ENCODE results near the gene CCDC198.

CCDC198 gene, protein sequence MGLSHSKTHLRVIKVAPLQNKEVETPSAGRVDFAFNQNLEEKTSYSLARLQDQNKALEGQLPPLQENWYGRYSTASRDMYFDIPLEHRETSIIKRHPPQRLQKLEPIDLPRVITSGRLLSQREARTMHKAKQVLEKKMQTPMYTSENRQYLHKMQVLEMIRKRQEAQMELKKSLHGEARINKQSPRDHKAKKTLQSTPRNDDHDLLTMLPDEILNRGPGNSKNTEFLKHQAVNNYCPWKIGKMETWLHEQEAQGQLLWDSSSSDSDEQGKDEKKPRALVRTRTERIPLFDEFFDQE

DNA sequence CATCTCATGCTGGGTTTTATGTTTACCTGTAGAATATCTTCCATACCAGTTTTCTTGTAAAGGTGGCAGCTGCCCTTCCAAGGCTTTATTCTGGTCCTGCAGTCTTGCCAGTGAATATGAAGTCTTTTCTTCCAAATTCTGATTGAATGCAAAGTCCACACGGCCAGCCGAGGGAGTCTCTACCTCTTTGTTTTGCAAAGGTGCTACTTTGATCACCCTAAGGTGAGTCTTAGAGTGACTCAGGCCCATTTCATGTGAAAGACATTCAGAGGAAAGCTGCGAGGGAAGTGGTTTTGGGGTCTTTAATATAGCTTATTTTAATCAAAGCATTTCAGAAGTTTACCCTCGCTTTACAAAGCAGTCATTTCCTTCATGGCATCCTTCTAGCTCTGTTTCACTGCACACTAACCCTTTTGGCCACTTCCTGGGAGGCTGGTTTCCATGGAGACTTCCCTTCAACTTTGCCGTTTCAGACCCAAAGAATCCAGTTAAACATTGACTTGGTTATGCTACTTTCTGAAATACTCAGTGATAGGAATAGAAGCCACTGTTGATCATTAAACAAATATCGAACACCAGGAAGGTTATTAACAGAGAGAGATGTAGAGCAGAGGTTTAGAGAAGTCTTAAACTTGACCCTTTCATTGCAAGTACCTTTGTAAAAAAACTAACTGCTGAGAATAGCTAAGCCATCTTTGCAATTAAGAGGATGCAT lies at the start of gene CCDC198:
Gene CCDC198, minus strand, starts transcription at position 391 of the 715 bp plus-strand sequence. Its CDS starts 142 bp downstream, at position 249.
- DNase-seq, result no peak

DNA sequence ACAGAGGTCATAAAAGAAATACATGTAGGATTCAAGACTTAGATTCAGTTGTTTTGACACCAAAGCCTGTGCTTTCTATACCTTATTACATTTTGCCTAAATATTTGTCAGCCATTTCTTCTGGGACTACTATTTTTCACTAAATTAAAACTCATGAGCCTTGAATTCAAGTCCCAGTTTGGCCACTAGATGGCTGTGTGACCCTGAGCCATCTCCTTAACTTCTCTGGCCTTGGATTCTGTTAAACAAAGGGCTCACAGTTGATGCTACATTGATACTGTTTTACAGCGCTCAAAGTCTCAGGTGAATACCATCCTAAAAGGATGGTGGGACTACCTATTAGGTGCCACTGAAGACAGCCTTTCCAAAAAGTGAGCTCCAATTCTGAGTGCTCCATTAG lies 39.6 kb upstream of the CCDC198 start:
- no peak for DNase-seq

DNA sequence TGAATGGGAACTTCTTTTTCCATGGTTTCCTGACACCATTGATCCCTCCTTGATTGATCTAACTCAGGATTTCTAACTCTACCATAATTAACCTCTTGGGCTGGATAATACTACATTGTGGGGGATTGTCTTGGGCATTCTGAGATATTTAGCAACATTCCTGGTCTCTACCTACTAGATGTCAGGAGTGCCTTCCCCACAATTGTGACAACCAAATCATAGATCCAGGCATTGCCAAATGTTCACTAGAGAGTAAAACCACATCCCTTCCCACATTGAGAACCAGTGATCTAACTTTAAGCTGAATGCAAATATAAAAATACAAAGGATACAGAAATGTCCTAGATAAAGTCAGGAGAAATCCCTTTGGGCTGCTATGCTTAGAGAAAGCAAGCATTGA lies 36.9 kb upstream of the CCDC198 start:
- no peak for DNase-seq

DNA sequence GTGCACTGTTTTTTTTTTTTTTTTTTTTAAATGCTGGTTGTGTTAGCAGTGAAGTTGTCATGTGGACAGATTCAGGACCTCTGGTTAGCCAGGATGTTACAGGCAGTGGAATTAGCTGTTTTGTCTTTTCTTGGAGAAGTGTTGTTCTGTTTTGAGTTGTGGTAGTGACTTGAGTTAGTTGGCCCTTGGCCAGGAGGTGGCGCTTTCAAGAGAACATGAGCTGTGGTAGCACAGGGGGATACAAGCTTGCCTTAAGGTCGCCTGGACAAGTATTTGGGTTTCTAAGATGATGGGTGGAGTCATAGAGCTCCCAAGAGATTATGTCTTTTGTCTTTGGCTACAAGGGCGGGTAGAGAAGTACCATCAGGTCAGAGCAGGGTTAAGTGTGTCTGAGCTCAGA lies 33.3 kb upstream of the CCDC198 start:
- DNase-seq, result no peak

DNA sequence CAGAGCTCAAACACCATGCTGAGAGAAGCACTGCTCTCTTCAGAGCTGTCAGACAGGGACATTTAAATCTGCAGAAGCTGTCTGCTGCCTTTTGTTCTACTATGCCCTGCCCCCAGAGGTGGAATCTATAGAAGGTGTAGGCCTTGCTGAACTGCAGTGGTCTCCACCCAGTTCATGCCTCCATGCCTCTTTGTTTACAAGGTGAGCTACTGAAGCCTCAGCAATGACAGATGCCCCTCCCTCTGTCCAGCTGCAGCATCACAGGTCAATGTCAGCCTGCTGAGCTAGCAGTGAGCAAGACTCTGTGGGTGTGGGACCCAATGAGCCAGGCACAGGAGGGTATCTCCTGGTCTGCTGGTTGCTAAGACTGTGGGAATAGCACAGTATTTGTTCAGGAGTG lies 25.4 kb upstream of the CCDC198 start:
- no peak for DNase-seq

DNA sequence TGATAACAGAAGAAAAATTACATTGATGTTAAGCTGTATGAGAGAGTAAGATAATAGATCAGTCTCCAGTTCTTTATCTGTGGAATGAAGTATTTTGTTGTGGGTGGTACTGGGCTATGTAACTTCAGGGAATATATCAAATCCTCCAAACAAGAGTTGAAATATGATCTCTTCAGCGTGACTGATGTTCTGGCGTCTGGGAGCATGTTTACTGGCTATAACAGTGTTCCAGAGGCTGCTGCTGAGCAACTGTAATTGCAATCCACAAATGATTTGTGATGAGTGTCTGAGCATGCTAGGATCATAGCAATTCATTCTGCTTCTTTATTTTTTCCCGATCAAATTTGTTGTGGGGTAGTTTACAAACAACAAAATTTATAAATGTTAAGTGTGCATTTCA lies 18.6 kb upstream of the CCDC198 start:
- DNase-seq, result no peak

DNA sequence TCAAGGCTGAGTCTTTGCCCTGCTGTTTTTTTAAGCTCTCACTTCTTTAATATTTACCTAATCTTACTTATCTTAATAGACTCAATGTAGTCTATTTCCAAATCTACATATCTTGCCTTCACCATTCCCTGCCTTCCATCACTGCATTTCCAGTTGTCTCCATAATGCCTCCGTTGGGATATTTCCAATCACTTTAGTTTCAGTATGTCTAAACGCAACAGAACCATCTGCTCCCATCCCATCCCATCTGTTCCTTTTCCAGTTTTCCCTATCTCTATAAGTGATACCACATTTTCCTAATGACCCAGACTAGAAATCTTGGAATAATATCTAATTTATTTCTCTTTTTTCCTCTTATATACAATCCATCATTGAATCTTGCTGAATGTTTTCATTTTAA lies 15.1 kb upstream of the CCDC198 start:
- no peak for DNase-seq

DNA sequence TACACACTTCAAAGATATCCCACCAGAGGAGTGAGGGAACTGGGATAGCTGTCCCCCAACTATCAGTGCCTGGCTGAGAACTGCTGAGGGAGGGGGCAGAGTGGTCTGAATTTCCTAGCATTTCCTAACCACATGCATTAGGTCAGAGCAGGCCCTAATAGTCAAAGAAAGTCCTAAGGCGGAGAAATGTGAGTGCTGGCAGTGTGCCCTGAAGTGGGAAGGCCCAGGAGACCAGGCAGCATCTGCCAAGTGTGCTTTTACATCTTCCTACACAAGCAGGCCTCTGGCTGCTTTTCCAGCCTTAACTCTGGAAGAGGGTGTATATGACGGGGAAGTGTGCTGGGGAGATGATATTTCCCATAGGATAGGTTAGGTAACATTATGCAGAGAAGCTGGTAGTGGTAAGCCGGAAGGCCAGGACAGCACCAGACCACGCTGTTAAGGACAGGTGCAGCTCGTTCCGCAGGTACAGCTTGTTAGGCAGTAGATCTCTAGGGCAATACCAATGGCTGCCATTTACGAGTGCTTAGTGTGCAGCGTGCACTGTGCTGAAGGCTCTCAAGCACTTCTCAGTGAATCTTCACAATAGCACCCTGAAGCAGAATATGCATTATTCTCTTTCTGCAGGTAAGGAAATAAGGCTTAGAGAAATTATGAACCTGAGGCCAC lies 9.1 kb upstream of the CCDC198 start:
- peak; percentile 66 for DNase-seq

DNA sequence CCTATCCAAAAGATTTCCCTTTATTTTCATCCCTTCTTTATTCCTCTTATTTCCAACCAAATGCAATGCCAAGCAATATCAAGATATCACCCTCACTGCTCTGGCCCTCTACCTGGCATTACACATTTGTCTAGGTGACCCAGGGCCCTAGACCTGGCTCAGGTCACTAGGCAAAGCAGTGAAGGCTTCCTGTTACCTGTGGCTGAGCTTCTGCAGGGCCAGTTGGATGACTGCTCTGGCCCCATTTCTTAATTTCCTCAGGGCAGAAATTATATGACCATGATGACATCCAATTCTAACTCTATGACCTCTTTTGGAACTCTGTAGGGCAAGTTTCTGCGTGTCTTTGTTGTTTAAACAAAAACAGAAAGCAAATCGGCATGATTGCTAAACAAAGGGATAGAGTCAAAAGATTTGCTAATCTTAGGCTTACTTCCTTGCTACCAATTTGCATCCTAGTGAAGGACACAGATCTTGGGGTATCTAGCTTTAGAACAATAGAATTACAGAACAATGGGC lies 7.4 kb upstream of the CCDC198 start:
- DNase-seq, result no peak

DNA sequence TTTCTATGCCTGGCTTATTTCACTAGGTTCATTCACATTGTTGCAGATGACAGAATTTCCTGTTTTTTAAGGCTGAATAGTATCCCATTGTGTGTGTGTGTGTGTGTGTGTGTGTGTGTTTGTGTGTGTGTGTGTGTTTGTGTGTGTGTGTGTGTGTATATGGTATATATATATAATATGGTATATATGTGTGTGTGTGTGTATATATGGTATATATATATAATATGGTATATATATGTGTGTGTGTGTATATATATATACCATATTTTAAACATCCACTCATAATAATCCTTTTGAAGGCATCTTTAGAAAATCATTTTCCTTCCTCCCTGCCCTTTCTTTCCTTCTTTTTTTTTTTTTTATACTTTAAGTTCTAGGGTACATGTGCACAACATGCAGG lies 5.0 kb upstream of the CCDC198 start:
- no peak for DNase-seq

DNA sequence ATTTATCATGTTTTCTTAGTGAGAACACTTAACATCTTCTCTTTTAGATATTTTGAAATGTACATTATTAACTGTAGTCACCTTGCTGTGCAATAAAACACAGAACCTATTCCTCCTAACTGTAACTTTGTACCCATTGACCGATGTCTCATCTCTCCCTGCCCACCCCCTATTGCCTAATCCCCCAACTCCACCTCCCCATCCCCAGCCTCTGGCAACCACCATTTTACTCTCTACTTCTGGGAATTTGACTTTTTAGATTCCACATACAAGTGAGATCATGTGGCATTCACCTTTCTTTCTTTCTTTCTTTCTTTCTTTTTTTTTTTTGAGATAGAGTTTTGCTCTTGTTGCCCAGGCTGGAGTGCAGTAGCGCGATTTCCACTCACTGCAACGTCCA lies 4.4 kb upstream of the CCDC198 start:
- DNase-seq, result no peak

DNA sequence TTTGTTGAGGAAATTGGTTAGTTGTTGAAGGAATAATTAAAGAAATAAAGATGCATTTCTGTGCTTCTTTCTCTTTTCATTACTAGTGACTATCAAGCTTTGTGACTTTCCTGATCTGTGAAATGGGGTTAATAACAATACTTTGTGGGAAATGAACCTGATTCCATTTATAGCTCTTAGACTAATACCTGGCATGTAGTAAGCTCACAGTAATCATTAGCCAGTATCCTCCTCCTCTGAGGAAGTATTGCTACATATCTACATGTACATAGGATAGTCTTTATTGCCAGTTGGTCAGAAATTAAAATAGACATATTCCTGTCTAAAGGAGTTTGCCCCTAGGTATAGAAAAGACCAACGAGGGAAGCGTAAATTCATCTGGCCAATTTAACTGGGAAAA lies 1.8 kb upstream of the CCDC198 start:
- DNase-seq, result no peak

DNA sequence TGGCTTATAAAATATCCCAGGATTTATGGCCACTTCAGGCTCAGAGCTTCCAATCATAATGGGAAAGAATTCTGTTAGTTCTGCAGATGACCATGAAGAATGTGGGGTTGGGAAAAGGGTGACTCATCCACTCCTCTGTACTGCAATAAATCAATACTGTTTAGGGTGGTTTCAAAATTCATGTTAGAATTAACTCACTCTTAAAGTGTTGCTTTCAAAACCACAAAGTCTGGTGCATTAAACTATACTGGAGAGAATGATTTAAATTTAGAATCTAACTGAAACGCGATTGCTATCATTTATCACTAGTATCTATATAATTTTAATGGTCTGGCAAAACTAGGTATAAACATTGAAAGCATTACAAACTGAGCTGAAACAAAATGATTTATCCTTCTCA lies 798 bp downstream of the CCDC198 start:
- DNase-seq, result peak; percentile 74

DNA sequence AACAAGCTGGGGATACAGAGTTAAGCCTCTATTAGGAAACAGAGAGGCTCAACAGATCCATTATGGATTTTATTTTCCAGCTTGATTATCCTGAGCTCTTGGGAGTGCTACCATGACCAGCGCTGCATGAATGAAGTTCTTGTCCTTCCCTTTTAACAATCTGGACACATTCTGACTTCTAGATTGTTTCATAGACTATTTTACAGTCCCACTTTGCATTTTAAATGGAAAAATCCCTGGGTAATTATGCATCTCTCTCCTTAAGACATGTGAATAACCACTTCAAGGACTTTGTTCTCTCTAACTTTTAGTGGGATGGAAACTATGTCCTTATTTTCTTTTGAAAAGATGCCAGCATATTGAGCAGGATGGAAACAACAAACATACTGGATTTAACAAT lies 2.0 kb downstream of the CCDC198 start:
- no peak for DNase-seq

DNA sequence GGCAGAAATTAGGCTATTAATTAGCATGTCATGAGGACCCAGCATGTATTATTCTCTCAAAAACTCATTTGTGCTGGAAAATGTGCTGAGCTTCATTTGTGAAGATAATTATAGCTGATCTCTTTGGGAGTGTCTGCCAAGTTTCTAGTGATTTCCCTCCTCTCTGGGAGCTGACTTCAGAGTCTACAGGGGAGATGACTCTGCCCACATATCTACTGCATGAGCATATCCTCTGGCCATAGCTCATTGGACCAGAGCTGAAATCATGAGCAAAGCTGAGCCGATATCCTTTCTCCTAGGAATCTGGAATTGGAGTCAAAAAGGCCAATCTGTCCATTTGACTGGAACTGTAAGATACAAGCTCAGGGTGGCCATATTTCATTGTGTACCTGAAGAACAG lies 5.9 kb downstream of the CCDC198 start:
- no peak for DNase-seq

DNA sequence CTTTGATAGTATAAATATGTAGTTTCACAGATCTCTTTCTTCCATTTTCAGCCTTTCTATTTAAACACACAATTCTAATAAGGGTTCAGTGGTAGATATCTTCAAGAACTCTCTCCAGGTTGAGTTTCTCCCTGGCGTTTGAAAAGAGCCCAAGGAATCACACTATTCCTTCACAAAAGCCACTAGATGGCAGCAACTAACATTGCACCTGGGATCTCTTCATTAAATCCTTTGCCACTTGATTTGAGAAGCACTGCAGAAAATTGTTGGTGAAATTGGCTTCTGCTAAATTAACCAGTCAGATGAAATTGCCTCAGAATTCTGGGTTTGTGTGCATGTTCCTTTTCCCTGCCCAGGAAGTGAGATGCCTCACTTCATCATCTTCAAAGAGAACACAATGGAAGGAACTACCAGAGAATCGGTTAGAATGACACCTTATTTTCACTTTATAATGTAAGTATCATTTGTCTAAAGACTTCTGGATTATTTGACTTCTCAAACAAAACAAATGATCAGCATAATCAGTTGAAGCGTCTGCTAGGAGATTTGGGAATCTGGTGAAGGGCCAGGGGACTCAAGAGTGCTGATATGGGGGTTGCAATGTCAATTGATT lies 6.8 kb downstream of the CCDC198 start:
- peak; percentile 32 for DNase-seq

DNA sequence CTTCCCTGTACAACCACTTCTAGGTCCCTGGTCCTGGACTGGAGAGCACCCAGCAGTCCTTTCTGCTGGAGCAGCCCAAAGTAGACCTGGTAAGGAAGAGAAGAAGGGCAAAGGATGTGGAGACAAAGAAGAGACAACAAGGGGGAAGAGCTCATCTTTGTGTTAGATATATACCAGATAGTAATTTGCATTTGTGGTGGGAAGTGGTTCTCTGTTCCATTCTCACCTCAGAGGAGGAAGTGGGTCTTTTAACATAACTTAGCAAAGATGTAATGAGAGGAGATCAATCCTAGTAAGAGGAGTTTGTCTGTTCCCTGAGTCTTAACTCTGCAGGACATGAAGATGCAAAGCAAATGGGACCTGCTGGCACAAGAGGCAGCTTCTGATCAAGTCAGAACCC lies 8.0 kb downstream of the CCDC198 start:
- DNase-seq, result no peak

DNA sequence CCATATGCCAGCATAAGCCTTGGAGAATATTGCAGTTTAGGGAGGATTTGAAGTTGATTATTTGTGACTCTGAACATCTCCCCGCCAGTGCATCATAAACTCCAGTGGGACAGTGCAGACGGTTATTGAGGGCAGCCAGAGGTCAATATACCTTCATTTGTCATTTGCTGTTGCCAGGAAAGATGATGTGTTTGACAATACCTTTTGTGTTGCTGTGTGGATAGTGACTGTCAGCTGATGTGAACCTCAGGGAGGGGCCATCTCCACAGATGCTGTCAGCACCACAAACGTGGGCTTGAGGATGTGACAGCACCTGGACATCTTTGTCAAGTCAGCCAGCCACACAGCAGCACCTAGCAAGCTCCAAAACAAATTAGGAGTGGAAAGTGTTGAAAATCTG lies 11.5 kb downstream of the CCDC198 start:
- no peak for DNase-seq

DNA sequence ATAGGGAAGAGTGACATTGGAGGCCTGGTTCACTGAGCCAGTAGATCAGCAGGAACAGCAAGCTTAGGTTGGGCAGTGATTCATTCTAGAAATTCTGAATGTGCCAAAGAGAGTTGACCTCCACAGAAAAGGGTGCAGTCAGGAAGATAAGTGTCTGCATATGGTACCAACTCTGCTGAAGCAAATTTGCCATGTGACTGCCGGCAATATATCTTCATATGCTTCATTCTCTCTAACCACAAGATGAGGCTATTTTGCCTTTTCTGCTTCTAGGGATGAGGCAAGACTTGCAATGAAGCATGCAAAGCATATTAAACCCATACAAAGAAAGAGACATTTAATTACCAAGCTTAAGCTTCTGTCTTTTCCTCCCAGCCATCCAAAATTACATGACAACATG lies 13.6 kb downstream of the CCDC198 start:
- DNase-seq, result peak; percentile 89

DNA sequence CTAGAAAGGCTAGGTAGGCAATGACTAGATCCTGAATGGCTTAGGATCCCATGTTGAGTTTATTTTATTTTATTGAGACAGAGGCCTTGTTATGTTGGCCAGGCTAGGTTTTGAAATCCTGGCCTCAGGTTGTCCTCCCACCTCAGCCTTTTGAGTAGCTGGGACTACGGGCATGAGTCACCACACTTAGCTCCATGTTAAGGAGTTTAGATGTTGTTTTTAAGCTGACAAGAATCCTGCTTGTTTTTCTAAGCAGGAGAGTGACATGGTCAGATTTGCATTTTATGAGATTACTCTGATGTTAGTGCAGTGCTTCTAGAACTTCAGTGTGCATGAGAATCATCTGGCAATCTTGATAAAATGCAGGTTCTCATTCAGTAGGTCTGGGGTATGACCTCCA lies 14.5 kb downstream of the CCDC198 start:
- no peak for DNase-seq

DNA sequence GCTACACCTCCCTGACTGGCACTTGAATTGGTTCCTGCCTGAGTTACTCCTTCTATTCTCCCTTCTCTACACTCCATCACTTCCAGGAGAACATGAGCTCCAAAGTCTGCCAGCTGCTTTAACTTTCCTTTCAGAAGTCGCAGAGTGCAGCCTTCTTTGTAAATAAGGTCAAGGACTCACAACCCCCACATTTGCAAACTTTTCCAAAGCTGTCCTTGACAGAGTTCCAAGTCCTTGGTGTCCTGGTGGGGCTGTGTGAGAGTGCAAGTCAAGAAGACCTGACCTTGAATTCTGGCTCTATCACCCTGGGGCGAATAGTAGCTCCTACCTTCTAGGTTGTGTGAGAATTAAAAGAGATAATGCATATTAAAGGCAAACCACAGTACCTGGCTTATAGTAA lies 15.6 kb downstream of the CCDC198 start:
- no peak for DNase-seq

DNA sequence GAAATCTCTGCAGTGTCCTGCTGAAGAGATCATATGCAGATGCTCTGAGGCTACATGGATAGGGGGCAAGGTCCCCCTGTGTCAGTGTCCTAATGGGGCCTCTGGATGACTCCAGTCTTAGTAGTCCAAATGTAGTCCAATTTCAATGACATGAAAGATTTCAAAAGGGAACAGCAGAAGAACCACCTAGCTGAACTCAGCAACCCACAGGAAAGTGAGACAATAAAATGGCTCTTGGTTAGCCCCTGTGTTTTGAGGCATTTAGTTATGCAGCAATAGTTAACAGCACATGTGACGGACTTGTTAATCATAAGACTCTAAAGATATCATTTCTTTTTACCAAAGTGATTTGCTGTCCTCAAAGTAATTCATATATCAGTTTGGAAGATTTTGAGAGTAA lies 22.7 kb downstream of the CCDC198 start:
- DNase-seq, result no peak

DNA sequence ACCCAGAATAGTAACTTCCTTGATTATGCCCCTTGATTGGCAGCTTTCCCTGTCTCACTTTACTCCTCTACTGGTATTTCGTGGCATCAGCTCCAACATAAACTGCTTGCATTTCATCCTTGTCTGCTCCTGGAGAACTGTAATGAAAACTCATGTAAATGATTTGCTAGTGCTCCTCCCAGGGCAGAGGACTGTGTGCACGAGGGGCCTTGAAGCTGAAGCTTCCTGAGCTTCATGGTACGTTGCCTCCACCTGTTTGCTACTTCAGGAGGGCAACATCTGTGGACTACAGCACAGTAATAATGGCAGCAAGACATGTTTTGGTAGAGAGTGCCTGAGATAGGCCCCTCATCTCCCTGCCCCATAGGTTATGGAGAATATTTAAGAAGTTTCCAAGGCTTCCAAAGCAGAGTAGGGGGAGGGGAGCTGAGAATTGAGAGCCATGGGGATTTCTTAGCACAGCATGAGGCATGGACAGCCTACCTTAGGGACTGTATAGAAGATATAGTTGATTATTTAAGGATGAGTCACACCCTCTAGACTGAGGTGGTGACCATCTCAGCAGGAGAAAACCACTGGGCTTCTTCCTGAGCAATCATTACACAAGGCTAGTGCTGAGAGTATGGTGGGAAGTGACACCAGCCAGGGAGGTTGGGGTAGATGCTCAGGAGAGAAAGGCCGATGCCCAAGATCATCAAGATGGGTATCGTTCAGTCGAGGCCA lies 29.5 kb downstream of the CCDC198 start:
- no peak for DNase-seq

Data from NCI-H187 treated with DMSO at 0.1 percent for 48 hours (cell line).